HG03108 (cell line): ENCODE data around the gene PDLIM4.

ENCODE experiments used
- ATAC-seq: cut with Tn5 transposase; IDR thresholded peaks from one replicate; pipeline ENCODE4 v1.9.1; 2021; ENCODE audit warnings: moderate library complexity; ENCODE audit not compliant: unreplicated experiment

Gene PDLIM4

GRCh38 chr5:132251220-132251725 lies 6.2 kb upstream of the PDLIM4 start:
- ATAC-seq = no peak

- no peak for ATAC-seq
These were observed 4.5 kb upstream of the PDLIM4 start for GRCh38 chr5:132253008-132253441.

- ATAC-seq = no peak
These were observed 3.8 kb upstream of the PDLIM4 start for GRCh38 chr5:132253452-132254320.

- no peak for ATAC-seq
These were observed 3.0 kb upstream of the PDLIM4 start for GRCh38 chr5:132254321-132254977.

GRCh38 chr5:132256086-132256782 lies 1.3 kb upstream of the PDLIM4 start:
- ATAC-seq = no peak

- no peak for ATAC-seq
These were observed 739 bp upstream of the PDLIM4 start for GRCh38 chr5:132256783-132257130.

GRCh38 chr5:132258102-132259068 lies 889 bp downstream of the PDLIM4 start:
- no peak for ATAC-seq

GRCh38 chr5:132259069-132259851 lies 1.8 kb downstream of the PDLIM4 start:
- no peak for ATAC-seq

- ATAC-seq = no peak
These were observed 2.6 kb downstream of the PDLIM4 start for GRCh38 chr5:132260051-132260450.

- peak; percentile 49 for ATAC-seq
These were observed 3.4 kb downstream of the PDLIM4 start for GRCh38 chr5:132260714-132261551.

- ATAC-seq = no peak
These were observed 4.7 kb downstream of the PDLIM4 start for GRCh38 chr5:132261881-132262845.

- ATAC-seq = no peak
These were observed 5.5 kb downstream of the PDLIM4 start for GRCh38 chr5:132262882-132263547.

- ATAC-seq = no peak
These were observed 6.2 kb downstream of the PDLIM4 start for GRCh38 chr5:132263548-132264261.

- ATAC-seq = no peak
These were observed 7.2 kb downstream of the PDLIM4 start for GRCh38 chr5:132264546-132265335.

GRCh38 chr5:132265336-132266030 lies 8.0 kb downstream of the PDLIM4 start:
- ATAC-seq = no peak
